ENCODE data around the gene CNPY1. TPM values are rescaled to one million over a fixed set of nuclear protein-coding genes. Genes with fewer than 3 reads are reported as not detected.
"Not testable (repeated sequence)": the region's sequence is repeated elsewhere in the genome, so short reads cannot be mapped to it uniquely, and the experiment has no call there.

CNPY1 gene
- total and polyA plus RNA-seq, 2 donors (not counting 1 experiment from before 2014, with no cell fraction given) = not detected

DNA sequence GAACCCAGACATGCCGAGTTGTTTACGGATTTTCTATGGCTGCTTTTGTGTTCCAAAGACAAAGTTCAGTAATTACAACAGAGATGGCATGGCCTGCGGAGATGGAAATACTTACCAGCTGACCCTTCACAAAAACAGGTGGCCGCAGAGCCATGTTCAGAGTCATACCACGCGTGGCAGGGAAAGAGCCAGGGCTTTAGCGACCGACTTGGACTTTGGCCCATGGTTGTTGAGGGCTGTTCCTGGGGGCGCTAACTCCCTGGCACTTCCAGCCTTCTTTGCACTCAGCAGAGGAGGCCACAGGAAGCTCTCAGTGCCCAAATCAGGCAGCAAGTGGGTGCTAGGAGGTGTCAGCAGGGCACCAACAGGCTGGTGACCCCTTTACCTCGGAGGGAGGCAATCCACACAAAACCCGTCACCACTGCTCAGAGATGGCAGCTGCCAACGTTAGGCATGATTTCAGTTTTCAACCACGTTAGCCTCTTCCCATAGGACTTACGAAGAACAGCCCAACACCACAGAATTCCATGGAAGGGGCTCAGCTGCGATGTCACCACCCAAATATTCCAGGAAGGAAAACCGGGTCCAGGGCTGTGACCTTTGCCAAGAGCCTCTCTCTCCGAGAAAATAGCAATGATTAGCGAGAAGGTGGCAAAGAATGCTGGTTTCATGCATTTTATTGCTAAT, 21.4 kb upstream of the CNPY1 start:
- H4K20me1 ChIP-seq (ENCODE audit: control insufficient read depth, extremely low read depth, insufficient read depth, low read length) = no peaks in the 10 kb centered on the region
- no peaks in the 10 kb centered on the region for H3K36me3 ChIP-seq (ENCODE audit: control insufficient read depth, insufficient read depth, low read length)
- H3K79me2 ChIP-seq (ENCODE audit: control insufficient read depth, insufficient read depth, low read length) = no peaks in the 10 kb centered on the region
- H3K4me2 ChIP-seq (ENCODE audit: extremely low read depth, insufficient read depth, low read length) = no peak overlapping the region
- H3K9me3 ChIP-seq (ENCODE audit: control insufficient read depth, insufficient read depth, low read depth, low read length) = no peaks in the 10 kb centered on the region
- TF ChIP-seq EZH2 (IDR thresholded peaks at IDR 0.05; ENCODE audit: low read length, missing control alignments) = no peak
- TF ChIP-seq, protein P1, sequence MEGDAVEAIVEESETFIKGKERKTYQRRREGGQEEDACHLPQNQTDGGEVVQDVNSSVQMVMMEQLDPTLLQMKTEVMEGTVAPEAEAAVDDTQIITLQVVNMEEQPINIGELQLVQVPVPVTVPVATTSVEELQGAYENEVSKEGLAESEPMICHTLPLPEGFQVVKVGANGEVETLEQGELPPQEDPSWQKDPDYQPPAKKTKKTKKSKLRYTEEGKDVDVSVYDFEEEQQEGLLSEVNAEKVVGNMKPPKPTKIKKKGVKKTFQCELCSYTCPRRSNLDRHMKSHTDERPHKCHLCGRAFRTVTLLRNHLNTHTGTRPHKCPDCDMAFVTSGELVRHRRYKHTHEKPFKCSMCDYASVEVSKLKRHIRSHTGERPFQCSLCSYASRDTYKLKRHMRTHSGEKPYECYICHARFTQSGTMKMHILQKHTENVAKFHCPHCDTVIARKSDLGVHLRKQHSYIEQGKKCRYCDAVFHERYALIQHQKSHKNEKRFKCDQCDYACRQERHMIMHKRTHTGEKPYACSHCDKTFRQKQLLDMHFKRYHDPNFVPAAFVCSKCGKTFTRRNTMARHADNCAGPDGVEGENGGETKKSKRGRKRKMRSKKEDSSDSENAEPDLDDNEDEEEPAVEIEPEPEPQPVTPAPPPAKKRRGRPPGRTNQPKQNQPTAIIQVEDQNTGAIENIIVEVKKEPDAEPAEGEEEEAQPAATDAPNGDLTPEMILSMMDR (conservative IDR thresholded peaks at IDR 0.05 in 1 of 2, IDR thresholded peaks at IDR 0.05 in 1 of 2; ENCODE audit: low read depth in 1 of 2, low read length in 2 of 2) = no peak
- no peak overlapping the region for H3K9ac ChIP-seq (ENCODE audit: insufficient read depth, low read length)
- no peaks in the 10 kb centered on the region for H3K27me3 ChIP-seq (ENCODE audit: control insufficient read depth, insufficient read depth, low read length)
- no peak overlapping the region for H3K4me3 ChIP-seq (replicated peaks in 1 of 4; ENCODE audit: control extremely low read depth in 1 of 4, insufficient read depth in 1 of 4, low read depth in 3 of 4, low read length in 4 of 4)
- H2AFZ ChIP-seq (ENCODE audit: low read length) = no peak overlapping the region
- H3K27ac ChIP-seq (ENCODE audit: insufficient read depth, low read length) = no peak overlapping the region
- H3K4me1 ChIP-seq (ENCODE audit: control insufficient read depth, extremely low read depth, insufficient read depth, low read length) = no peaks in the 10 kb centered on the region
- no peak for DNase-seq (ENCODE audit: low read depth in 2 of 2)

DNA sequence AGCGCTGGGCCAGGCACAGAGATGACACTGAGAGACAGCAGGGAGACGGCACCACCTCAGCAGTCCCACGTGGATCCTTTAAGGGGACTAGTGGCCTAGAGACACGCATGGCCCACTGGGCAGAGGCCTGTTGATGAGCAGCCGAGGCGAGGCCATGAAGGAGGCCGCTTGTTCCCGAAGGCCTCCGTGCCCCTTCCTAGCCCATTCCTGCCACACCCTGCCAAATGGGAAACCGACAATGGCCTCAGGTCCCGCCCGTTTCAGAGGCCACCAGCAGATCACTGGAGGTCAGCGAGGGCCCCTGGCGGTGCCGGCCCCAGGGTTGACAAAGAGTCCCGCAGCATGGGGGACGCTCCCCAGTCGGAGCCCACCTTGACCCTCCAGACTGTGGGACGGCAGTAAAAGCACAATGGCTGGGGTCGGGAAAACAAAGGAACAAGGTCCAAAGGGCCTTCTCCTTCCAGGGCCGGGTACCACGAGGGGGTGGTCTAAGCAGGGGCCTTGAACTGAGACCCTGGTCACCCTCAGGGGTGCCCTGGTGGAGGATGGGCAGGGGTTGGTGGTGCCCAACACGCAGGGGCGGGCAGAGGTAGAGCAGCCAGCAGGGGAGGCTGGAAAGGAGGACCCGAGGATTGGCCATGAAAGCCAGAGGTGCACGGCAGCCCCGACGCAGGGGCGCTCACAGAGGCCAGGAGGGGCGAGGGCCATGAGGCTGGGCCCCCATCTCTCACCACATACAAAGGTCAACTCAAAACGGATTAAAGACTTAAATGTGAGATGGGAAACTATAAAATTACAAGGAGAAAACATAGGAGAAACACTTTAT, 19.9 kb upstream of the CNPY1 start:
- no peak overlapping the region for H3K4me2 ChIP-seq (ENCODE audit: extremely low read depth, insufficient read depth, low read length)
- no peak overlapping the region for H2AFZ ChIP-seq (ENCODE audit: low read length)
- no peaks in the 10 kb centered on the region for H3K9me3 ChIP-seq (ENCODE audit: control insufficient read depth, insufficient read depth, low read depth, low read length)
- no peak for DNase-seq (ENCODE audit: low read depth in 2 of 2)
- no peak overlapping the region for H3K27ac ChIP-seq (ENCODE audit: insufficient read depth, low read length)
- H3K27me3 ChIP-seq (ENCODE audit: control insufficient read depth, insufficient read depth, low read length) = no peaks in the 10 kb centered on the region
- no peaks in the 10 kb centered on the region for H4K20me1 ChIP-seq (ENCODE audit: control insufficient read depth, extremely low read depth, insufficient read depth, low read length)
- H3K4me1 ChIP-seq (ENCODE audit: control insufficient read depth, extremely low read depth, insufficient read depth, low read length) = no peaks in the 10 kb centered on the region
- no peak overlapping the region for H3K4me3 ChIP-seq (replicated peaks in 1 of 4; ENCODE audit: control extremely low read depth in 1 of 4, insufficient read depth in 1 of 4, low read depth in 3 of 4, low read length in 4 of 4)
- no peaks in the 10 kb centered on the region for H3K79me2 ChIP-seq (ENCODE audit: control insufficient read depth, insufficient read depth, low read length)
- TF ChIP-seq, protein P1 (conservative IDR thresholded peaks at IDR 0.05 in 1 of 2, IDR thresholded peaks at IDR 0.05 in 1 of 2; ENCODE audit: low read depth in 1 of 2, low read length in 2 of 2) = no peak
- TF ChIP-seq EZH2 (IDR thresholded peaks at IDR 0.05; ENCODE audit: low read length, missing control alignments) = no peak
- no peaks in the 10 kb centered on the region for H3K36me3 ChIP-seq (ENCODE audit: control insufficient read depth, insufficient read depth, low read length)
- H3K9ac ChIP-seq (ENCODE audit: insufficient read depth, low read length) = no peak overlapping the region

DNA sequence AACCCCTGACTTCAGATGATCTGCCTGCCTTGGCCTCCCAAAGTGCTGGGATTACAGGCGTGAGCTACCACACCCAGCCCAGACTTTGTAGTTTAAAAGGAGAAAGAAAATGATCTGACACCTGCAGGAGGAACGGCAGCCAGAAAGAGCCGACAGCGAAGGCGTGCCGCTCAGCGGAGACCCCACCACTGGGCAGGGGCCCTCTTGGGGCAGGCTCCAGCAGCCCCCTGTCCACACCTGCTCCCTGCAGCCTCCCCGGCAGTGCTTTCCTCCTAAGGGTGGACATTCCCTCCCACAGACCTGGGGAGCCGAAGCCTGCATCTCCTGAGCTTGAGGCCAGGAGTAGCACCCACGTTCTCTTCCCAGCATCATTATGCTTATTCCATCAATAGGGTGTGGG, 19.2 kb upstream of the CNPY1 start:
- DNase-seq (ENCODE audit: low read depth in 2 of 2) = no peak
- Histone ChIP-seq H3K27ac (ENCODE audit: insufficient read depth, low read length) (no peak overlapping the region), H3K4me2 (ENCODE audit: extremely low read depth, insufficient read depth, low read length) (no peak overlapping the region), H4K20me1 (ENCODE audit: control insufficient read depth, extremely low read depth, insufficient read depth, low read length) (no peaks in the 10 kb centered on the region), H3K36me3 (ENCODE audit: control insufficient read depth, insufficient read depth, low read length) (no peaks in the 10 kb centered on the region), H3K9me3 (ENCODE audit: control insufficient read depth, insufficient read depth, low read depth, low read length) (no peaks in the 10 kb centered on the region), H3K4me3 (replicated peaks in 1 of 4; ENCODE audit: control extremely low read depth in 1 of 4, insufficient read depth in 1 of 4, low read depth in 3 of 4, low read length in 4 of 4) (no peak overlapping the region), H2AFZ (ENCODE audit: low read length) (no peak overlapping the region), H3K79me2 (ENCODE audit: control insufficient read depth, insufficient read depth, low read length) (no peaks in the 10 kb centered on the region), H3K9ac (ENCODE audit: insufficient read depth, low read length) (no peak overlapping the region), H3K27me3 (ENCODE audit: control insufficient read depth, insufficient read depth, low read length) (no peaks in the 10 kb centered on the region), H3K4me1 (ENCODE audit: control insufficient read depth, extremely low read depth, insufficient read depth, low read length) (no peaks in the 10 kb centered on the region)
- TF ChIP-seq EZH2 (IDR thresholded peaks at IDR 0.05; ENCODE audit: low read length, missing control alignments) = no peak
- TF ChIP-seq, protein P1 (conservative IDR thresholded peaks at IDR 0.05 in 1 of 2, IDR thresholded peaks at IDR 0.05 in 1 of 2; ENCODE audit: low read depth in 1 of 2, low read length in 2 of 2) = no peak

DNA sequence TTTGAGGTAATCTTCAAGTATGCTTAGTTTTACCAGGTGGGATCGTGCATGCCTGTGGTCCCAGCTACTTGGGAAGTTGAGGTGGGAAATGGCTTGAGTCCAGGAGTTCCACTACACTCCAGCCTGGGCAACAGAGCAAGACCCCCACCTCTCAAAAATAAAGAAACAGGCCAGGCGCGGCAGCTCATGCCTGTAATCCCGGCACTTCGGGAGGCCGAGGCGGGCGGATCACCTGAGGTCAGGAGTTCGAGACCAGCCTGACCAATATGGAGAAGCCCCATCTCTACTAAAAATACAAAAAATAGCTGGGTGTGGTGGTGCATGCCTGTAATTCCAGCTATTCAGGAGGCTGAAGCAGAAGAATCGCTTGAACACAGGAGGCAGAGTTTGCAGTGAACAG, 16.6 kb upstream of the CNPY1 start:
- not testable (repeated sequence) for DNase-seq (ENCODE audit: low read depth in 2 of 2)

More for the DNA sequence above, 16.6 kb upstream of the CNPY1 start:
- not testable (repeated sequence) for H4K20me1 ChIP-seq (ENCODE audit: control insufficient read depth, extremely low read depth, insufficient read depth, low read length); H3K4me3 ChIP-seq (replicated peaks in 1 of 4; ENCODE audit: control extremely low read depth in 1 of 4, insufficient read depth in 1 of 4, low read depth in 3 of 4, low read length in 4 of 4); H3K4me2 ChIP-seq (ENCODE audit: extremely low read depth, insufficient read depth, low read length); H3K27ac ChIP-seq (ENCODE audit: insufficient read depth, low read length); H3K4me1 ChIP-seq (ENCODE audit: control insufficient read depth, extremely low read depth, insufficient read depth, low read length); H3K79me2 ChIP-seq (ENCODE audit: control insufficient read depth, insufficient read depth, low read length); H3K27me3 ChIP-seq (ENCODE audit: control insufficient read depth, insufficient read depth, low read length); H3K36me3 ChIP-seq (ENCODE audit: control insufficient read depth, insufficient read depth, low read length); H3K9ac ChIP-seq (ENCODE audit: insufficient read depth, low read length); H2AFZ ChIP-seq (ENCODE audit: low read length); H3K9me3 ChIP-seq (ENCODE audit: control insufficient read depth, insufficient read depth, low read depth, low read length)

Measured in fibroblast of lung (primary cell).